Transverse colon (tissue), 4 donors: Measurements from ENCODE around the gene MMP23B. TPM values are rescaled to one million over a fixed set of nuclear protein-coding genes. Genes with fewer than 3 reads are reported as not detected.
"Not testable (repeated sequence)": the region's sequence is repeated elsewhere in the genome, so short reads cannot be mapped to it uniquely, and the experiment has no call there.

Experiments used
- DNase-seq: peaks from one replicate; pipeline ENCODE4 v3.0.0-alpha.2; 2019
- H3K27ac ChIP-seq, 4 donors: fragments of 200-600 bp; sonication (generic); 2 replicates each; pipeline ENCODE4 v1.5.1; 2016 to 2018; ENCODE audit warnings: inconsistent platforms in 4 of 4
- H3K27me3 ChIP-seq: fragments of 200-600 bp; sonication (generic); 2 replicates; pipeline ENCODE4 v1.5.1; 2017; ENCODE audit warnings: inconsistent platforms
- H3K36me3 ChIP-seq, 4 donors: fragments of 200-600 bp; sonication (generic); 2 replicates each; pipeline ENCODE4 v1.5.1; 2017 to 2019; ENCODE audit warnings: inconsistent platforms in 4 of 4
- H3K4me1 ChIP-seq, 4 donors: fragments of 200-600 bp; sonication (generic); 2 replicates each; pipeline ENCODE4 v1.5.1; 2017 to 2020; ENCODE audit warnings: inconsistent platforms in 4 of 4
- H3K4me3 ChIP-seq, 4 donors: fragments of 200-600 bp; sonication (generic); 1 replicate in 1 of 4; 2 replicates in 3 of 4; pipeline versions ENCODE4 v1.5.1 to v1.6.1; 2017 to 2019; ENCODE audit warnings: inconsistent platforms in 4 of 4
- H3K9me3 ChIP-seq, 2 donors: fragments of 200-600 bp; sonication (generic); 2 replicates each; pipeline ENCODE4 v1.5.1; 2017 to 2019; ENCODE audit warnings: inconsistent platforms in 2 of 2
- CTCF ChIP-seq, 5 experiments: fragments of 200-600 bp in 3 of 5; fragments of 450-650 bp in 2 of 5; sonication (generic) in 3 of 5; IDR thresholded peaks; 1 replicate in 2 of 5; 2 replicates in 3 of 5; pipeline ENCODE4 v1.5.1; 2016 to 2017; ENCODE audit warnings: antibody characterized with exemption in 5 of 5, inconsistent platforms in 3 of 5, mild to moderate bottlenecking in 2 of 5, moderate library complexity in 1 of 5
- EP300 ChIP-seq: sonication (generic); formaldehyde crosslinking; IDR thresholded peaks from one replicate; pipeline ENCODE4 v1.6.1; 2017; ENCODE audit warnings: antibody characterized with exemption, low read depth
- POLR2A ChIP-seq: fragments of 450-650 bp; IDR thresholded peaks from one replicate; pipeline ENCODE4 v1.6.1; 2016; ENCODE audit warnings: antibody characterized with exemption, mild to moderate bottlenecking, moderate library complexity
- POLR2AphosphoS5 ChIP-seq, 3 donors: sonication (generic); formaldehyde crosslinking; IDR thresholded peaks; one replicate each; pipeline ENCODE4 v1.6.1; 2016; ENCODE audit warnings: antibody characterized with exemption in 3 of 3
- WGBS, 2 donors: methylation state at CpG; one replicate each; pipeline ENCODE4 v1.1.5; 2018; ENCODE audit warnings: low coverage in 1 of 2; 5-methylcytosine and 5-hydroxymethylcytosine counted together
- in situ Hi-C, 4 donors: fragments of 200-750 bp; cut with MboI; loops; one replicate each; pipeline versions ENCODE4 v1.15.0 to v1.15.1; 2017; ENCODE audit warnings: low sequenced_read_pairs in 3 of 4, low pct_ligation_motif_present in 1 of 4, low pct_unique_long_range_greater_than_20kb in 1 of 4
- intact Hi-C: fragments of 100-400 bp; cut with DNase I; formaldehyde crosslinking; loops from one replicate; pipeline ENCODE4 v1.15.1; 2023; ENCODE audit warnings: low total_unique reads
- total RNA-seq, 4 donors: library from RNA; depleted of rRNA; stranded (reverse); fragments of >200 nt; gene quantifications; one replicate each; pipeline ENCODE4 v1.1.0, GENCODE V29; 2016

The MMP23B gene
- total RNA-seq, 4 donors from 2014 or later: 4.9 to 58.9 (median 9.9) TPM

- Histone ChIP-seq H3K27me3 (peaks cover 29% of the 10 kb centered on the region), H3K4me3 (peak overlapping the region; percentile 5 to 42 (median 21)), H3K27ac (peak overlapping the region; percentile 76 to 85 (median 83)), H3K36me3 (no peaks in the 10 kb centered on the region), H3K9me3 (no peaks in the 10 kb centered on the region), H3K4me1 (peaks cover 6 to 29% (median 27%) of the 10 kb centered on the region in 4 donors)
- intact Hi-C loops (no loop called here), in situ Hi-C loops (no loop called here)
- peak; percentile 86 for DNase-seq
- TF ChIP-seq CTCF (IDR thresholded peaks at IDR 0.05) (no peak), POLR2A (peak; percentile 27), EP300 (no peak), POLR2AphosphoS5 (IDR thresholded peaks at IDR 0.05) (peak; percentile 58 to 71 (median 68))
- 14% methylated on average over 35 of the region's 81 CpGs; no CpG with 5 or more reads in 1 of the 2 donors for WGBS, 2 donors
These were observed 1.6 kb upstream of the MMP23B start for GRCh38 chr1:1630191-1630964.

DNA sequence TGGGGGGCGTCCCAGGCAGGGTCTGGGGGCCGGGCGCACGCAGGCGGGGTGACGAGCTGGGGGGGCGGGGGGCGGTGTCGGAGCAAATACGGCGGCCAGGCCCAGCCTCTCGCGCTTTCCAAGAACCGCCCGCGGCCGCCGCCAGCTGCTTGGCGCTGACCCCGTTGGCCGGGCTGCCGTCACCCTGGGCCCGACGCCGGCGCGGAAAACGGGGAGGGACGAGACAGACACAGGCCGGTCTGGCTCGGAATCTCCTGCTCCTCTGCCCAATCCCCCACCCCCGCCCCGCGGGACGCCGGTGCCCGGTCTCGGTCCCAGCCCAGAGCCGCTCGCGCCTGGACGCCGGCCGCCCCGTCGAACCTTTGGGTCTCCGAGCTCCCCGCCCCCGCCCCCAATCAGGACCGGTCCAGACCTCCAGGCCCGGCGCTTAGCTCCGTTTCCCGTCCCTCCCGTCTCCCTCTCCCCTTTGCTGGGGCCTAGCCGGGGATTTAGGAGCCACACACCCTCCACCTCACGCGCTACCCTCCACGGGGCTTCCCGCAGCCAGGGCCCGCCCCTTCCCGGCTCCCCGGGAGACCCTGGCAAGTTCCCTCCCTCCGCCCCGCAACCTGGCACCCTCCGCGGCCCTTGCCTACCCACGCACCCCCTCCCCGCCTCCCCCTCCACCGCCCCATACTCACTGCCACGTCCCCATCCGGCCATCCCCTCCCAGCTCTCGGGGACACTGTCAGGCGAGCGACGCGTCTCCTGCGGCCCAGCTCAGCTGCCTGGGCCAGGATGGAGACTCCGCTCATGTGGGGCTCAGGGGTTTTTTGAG, 800 bp upstream of the MMP23B start:
- H3K27ac ChIP-seq: peak overlapping the region; percentile 76 to 85 (median 83)
- H3K27me3 ChIP-seq: peaks cover 29% of the 10 kb centered on the region
- peak; percentile 60 for DNase-seq
- intact Hi-C loops: no loop called here
- H3K36me3 ChIP-seq: no peaks in the 10 kb centered on the region
- in situ Hi-C loops: no loop called here
- TF ChIP-seq EP300 (no peak), POLR2AphosphoS5 (IDR thresholded peaks at IDR 0.05) (peak in 1 of 3 donors; percentile 30)
- H3K4me3 ChIP-seq: peak overlapping the region; percentile 5 to 42 (median 21)
- 14% methylated on average over 22 of the region's 79 CpGs; no CpG with 5 or more reads in 1 of the 2 donors for WGBS, 2 donors
- H3K9me3 ChIP-seq: no peaks in the 10 kb centered on the region
- H3K4me1 ChIP-seq: peaks cover 6 to 29% (median 27%) of the 10 kb centered on the region in 4 donors

GRCh38 chr1:1633409-1633808, 1.4 kb downstream of the MMP23B start:
- intact Hi-C loops, DNase-seq, H3K27ac ChIP-seq, H3K4me3 ChIP-seq, H3K9me3 ChIP-seq, in situ Hi-C loops: not testable (repeated sequence)
- peaks cover 6 to 22% (median 19%) of the 10 kb centered on the region in 4 donors for H3K4me1 ChIP-seq
- no CpG with 5 or more reads among the region's 35 CpGs for WGBS, 2 donors
- H3K36me3 ChIP-seq: peaks cover 0 to 11% (median 3%) of the 10 kb centered on the region in 4 donors
- H3K27me3 ChIP-seq: peaks cover 29% of the 10 kb centered on the region

- 83% methylated on average over 8 of the region's 13 CpGs; no CpG with 5 or more reads in 1 of the 2 donors for WGBS, 2 donors
- DNase-seq, H3K4me3 ChIP-seq, H3K27ac ChIP-seq, in situ Hi-C loops, H3K9me3 ChIP-seq, intact Hi-C loops: not testable (repeated sequence)
- H3K4me1 ChIP-seq: peaks cover 6 to 22% (median 19%) of the 10 kb centered on the region in 4 donors
- H3K36me3 ChIP-seq: peaks cover 0 to 14% (median 3%) of the 10 kb centered on the region in 4 donors
- H3K27me3 ChIP-seq: peaks cover 24% of the 10 kb centered on the region
These were observed 2.6 kb downstream of the MMP23B start for GRCh38 chr1:1634613-1635012.

DNA sequence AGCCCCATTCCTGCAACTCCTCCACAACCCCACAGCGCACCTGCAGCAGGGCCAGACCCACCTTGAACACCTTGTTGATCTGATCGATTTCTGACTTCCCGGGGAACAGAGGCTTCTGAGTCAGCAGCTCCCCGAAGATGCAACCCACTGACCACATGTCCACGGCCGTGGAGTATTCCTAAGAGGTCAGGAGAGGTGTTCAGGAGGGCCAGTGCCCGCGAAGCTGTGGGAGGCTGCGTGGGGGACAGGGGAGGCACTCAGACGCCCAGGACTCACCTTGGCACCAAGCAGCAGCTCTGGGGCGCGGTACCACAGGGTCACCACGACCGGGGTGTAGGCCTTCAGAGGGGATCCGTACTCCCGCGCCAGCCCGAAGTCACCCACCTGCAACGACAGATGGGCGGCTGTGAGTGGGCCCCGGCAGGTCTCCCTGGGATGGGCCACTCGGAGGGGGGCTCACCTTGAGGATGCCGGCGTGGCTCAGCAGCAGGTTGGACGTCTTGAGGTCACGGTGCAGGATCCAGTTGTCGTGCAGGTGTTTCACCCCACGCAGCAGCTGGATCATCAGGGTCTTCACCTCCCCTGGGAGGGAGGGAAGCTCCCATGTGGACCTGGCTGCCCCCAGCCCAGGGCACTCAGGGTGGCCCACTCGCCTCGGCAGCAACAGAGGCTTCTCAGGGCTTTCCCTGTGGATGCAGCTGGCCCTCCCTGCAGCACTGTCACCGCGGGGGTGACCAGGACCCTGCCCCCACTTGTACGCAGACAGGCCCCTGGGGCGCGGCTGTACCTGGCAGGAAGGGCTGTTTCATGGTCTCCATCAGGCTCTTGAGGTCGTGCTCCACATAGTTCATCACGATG, 4.9 kb downstream of the MMP23B start:
- intact Hi-C loops, H3K4me3 ChIP-seq, H3K9me3 ChIP-seq, in situ Hi-C loops, H3K27me3 ChIP-seq, H3K27ac ChIP-seq, DNase-seq, H3K4me1 ChIP-seq: not testable (repeated sequence)
- peaks cover 0 to 17% (median 3%) of the 10 kb centered on the region in 4 donors for H3K36me3 ChIP-seq
- WGBS, 2 donors: 96% methylated on average over 20 of the region's 37 CpGs; no CpG with 5 or more reads in 1 of the 2 donors

GRCh38 chr1:1637479-1637875, 5.5 kb downstream of the MMP23B start:
- H3K9me3 ChIP-seq, H3K27me3 ChIP-seq, H3K27ac ChIP-seq, intact Hi-C loops, H3K4me1 ChIP-seq, DNase-seq, in situ Hi-C loops, H3K4me3 ChIP-seq: not testable (repeated sequence)
- H3K36me3 ChIP-seq: peaks cover 0 to 17% (median 3%) of the 10 kb centered on the region in 4 donors
- 90% methylated on average over 13 of the region's 14 CpGs; no CpG with 5 or more reads in 1 of the 2 donors for WGBS, 2 donors

GRCh38 chr1:1638528-1638927, 6.6 kb downstream of the MMP23B start:
- in situ Hi-C loops, intact Hi-C loops, DNase-seq: not testable (repeated sequence)

DNA sequence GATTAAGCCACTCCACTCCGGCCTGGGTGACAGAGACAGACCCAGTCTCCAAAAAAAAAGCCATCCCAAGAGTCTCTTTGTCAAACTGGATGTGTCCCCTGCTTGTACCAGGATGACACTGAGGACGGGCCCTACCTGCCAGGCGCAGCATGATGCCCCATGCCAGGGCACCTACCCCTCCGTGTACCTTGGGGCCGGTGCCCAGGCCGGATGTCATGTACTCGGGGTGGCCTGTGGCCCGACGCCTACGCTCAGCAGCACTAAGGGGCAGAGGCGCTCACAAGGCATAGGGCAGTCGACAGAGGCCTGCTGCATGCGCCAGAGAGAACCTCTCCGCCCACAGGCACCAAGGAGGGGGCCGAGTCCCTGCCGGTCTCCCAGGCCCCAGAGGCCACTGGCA, 7.4 kb downstream of the MMP23B start:
- peaks cover 0 to 17% (median 3%) of the 10 kb centered on the region in 4 donors for H3K36me3 ChIP-seq
- 96% methylated on average over 8 of the region's 16 CpGs; no CpG with 5 or more reads in 1 of the 2 donors for WGBS, 2 donors

More at GRCh38 chr1:1638528-1638927, 6.6 kb downstream of the MMP23B start:
- H3K9me3 ChIP-seq, H3K27me3 ChIP-seq, H3K27ac ChIP-seq, H3K4me1 ChIP-seq, H3K4me3 ChIP-seq: not testable (repeated sequence)
- peaks cover 0 to 17% (median 3%) of the 10 kb centered on the region in 4 donors for H3K36me3 ChIP-seq
- WGBS, 2 donors: 96% methylated on average over 8 of the region's 13 CpGs; no CpG with 5 or more reads in 1 of the 2 donors

More for the DNA sequence above, 7.4 kb downstream of the MMP23B start:
- H3K27me3 ChIP-seq, in situ Hi-C loops, H3K4me1 ChIP-seq, H3K9me3 ChIP-seq, DNase-seq, intact Hi-C loops, H3K27ac ChIP-seq, H3K4me3 ChIP-seq: not testable (repeated sequence)
